Hippocampal formation (tissue), 2 donors: ENCODE data around the gene AMOTL2.

Experiments
- DNase-seq, 2 donors: peaks; one replicate each; lab custom pipeline; 2025; lab: John Stamatoyannopoulos, UW

AMOTL2 gene

GRCh38 chr3:134352031-134352671, 22.1 kb downstream of the AMOTL2 start:
- DNase-seq = no peak

- DNase-seq = no peak
Measured at GRCh38 chr3:134351427-134351826, 22.8 kb downstream of the AMOTL2 start.

- no peak for DNase-seq
Measured at GRCh38 chr3:134350861-134351311, 23.4 kb downstream of the AMOTL2 start.

- DNase-seq = no peak
Measured at GRCh38 chr3:134350266-134350665, 24.0 kb downstream of the AMOTL2 start.

GRCh38 chr3:134348524-134348923, 25.7 kb downstream of the AMOTL2 start:
- DNase-seq = no peak

- no peak for DNase-seq
Measured at GRCh38 chr3:134347551-134347950, 26.7 kb downstream of the AMOTL2 start.

GRCh38 chr3:134346744-134347143, 27.5 kb downstream of the AMOTL2 start:
- no peak for DNase-seq

- DNase-seq = no peak
Measured at GRCh38 chr3:134345202-134345601, 29.0 kb downstream of the AMOTL2 start.

- no peak for DNase-seq
Measured at GRCh38 chr3:134344560-134344959, 29.7 kb downstream of the AMOTL2 start.

GRCh38 chr3:134342259-134342658, 32.0 kb downstream of the AMOTL2 start:
- no peak for DNase-seq

- DNase-seq = no peak
Measured at GRCh38 chr3:134341389-134341788, 32.9 kb downstream of the AMOTL2 start.

- DNase-seq = no peak
Measured at GRCh38 chr3:134340982-134341365, 33.3 kb downstream of the AMOTL2 start.

GRCh38 chr3:134340362-134340981, 33.8 kb downstream of the AMOTL2 start:
- DNase-seq = no peak

- no peak for DNase-seq
Measured at GRCh38 chr3:134339913-134340312, 34.3 kb downstream of the AMOTL2 start.

- no peak for DNase-seq
Measured at GRCh38 chr3:134339331-134339730, 34.9 kb downstream of the AMOTL2 start.

GRCh38 chr3:134338516-134339261, 35.6 kb downstream of the AMOTL2 start:
- DNase-seq = no peak

GRCh38 chr3:134338201-134338512, 36.1 kb downstream of the AMOTL2 start:
- DNase-seq = no peak

GRCh38 chr3:134337511-134338200, 36.6 kb downstream of the AMOTL2 start:
- no peak for DNase-seq

GRCh38 chr3:134337071-134337482, 37.2 kb downstream of the AMOTL2 start:
- DNase-seq = no peak

- no peak for DNase-seq
Measured at GRCh38 chr3:134336587-134336986, 37.7 kb downstream of the AMOTL2 start.

GRCh38 chr3:134334901-134335280, 39.4 kb downstream of the AMOTL2 start:
- no peak for DNase-seq

- DNase-seq = no peak
Measured at GRCh38 chr3:134334231-134334900, 39.9 kb downstream of the AMOTL2 start.
